Lung (tissue), 12 donors: Measurements from ENCODE around the gene TMEM107. TPM values are rescaled to one million over a fixed set of nuclear protein-coding genes. Genes with fewer than 3 reads are reported as not detected.

Experiments
- ATAC-seq: fragments of 200-7000 bp; cut with Tn5 transposase; one replicate; pipeline ENCODE4 v1.9.1; 2020; ENCODE audit warnings: moderate number of reproducible peaks; ENCODE audit not compliant: insufficient read depth, low FRiP score
- DNase-seq, 3 donors: peaks; one replicate each; pipeline ENCODE4 v3.0.0-alpha.2; 2013 to 2017
- H3K27ac ChIP-seq, 2 donors: one replicate each; pipeline ENCODE4 v1.5.1; 2013; ENCODE audit warnings: mild to moderate bottlenecking in 2 of 2, moderate library complexity in 2 of 2, control low read depth in 1 of 2, inconsistent platforms in 1 of 2, low read depth in 1 of 2, low read length in 1 of 2
- H3K27me3 ChIP-seq, 3 donors: one replicate each; pipeline ENCODE4 v1.5.1; 2013; ENCODE audit warnings: low read length in 2 of 3; ENCODE audit not compliant: control insufficient read depth in 3 of 3, insufficient read depth in 3 of 3
- H3K36me3 ChIP-seq, 4 donors: one replicate each; pipeline ENCODE4 v1.5.1; 2013; ENCODE audit warnings: low read length in 4 of 4, mild to moderate bottlenecking in 1 of 4, moderate library complexity in 1 of 4; ENCODE audit not compliant: control insufficient read depth in 4 of 4, insufficient read depth in 4 of 4
- H3K4me1 ChIP-seq, 5 donors: one replicate each; pipeline ENCODE4 v1.5.1; 2013; ENCODE audit warnings: low read length in 5 of 5, mild to moderate bottlenecking in 2 of 5, moderate library complexity in 1 of 5; ENCODE audit not compliant: control insufficient read depth in 5 of 5, insufficient read depth in 5 of 5
- H3K4me3 ChIP-seq: one replicate; pipeline ENCODE4 v1.5.1; 2013; ENCODE audit warnings: mild to moderate bottlenecking, control low read depth, moderate library complexity
- H3K9ac ChIP-seq, 2 donors: one replicate each; pipeline ENCODE4 v1.5.1; 2013; ENCODE audit warnings: low read length in 2 of 2, control low read depth in 1 of 2; ENCODE audit not compliant: insufficient read depth in 1 of 2
- H3K9me3 ChIP-seq, 4 donors: one replicate each; pipeline ENCODE4 v1.5.1; 2013; ENCODE audit warnings: low read length in 3 of 4, mild to moderate bottlenecking in 1 of 4, moderate library complexity in 1 of 4; ENCODE audit not compliant: control insufficient read depth in 4 of 4, insufficient read depth in 3 of 4
- CTCF ChIP-seq: IDR thresholded peaks from 2 replicates; pipeline ENCODE4 v1.5.1; 2012; ENCODE audit warnings: mild to moderate bottlenecking; ENCODE audit errors: control extremely low read depth, extremely low read depth
- WGBS, 2 donors: extraction: QIAGEN DNeasy Blood & Tissue Kit; methylation state at CpG; one replicate each; pipeline ENCODE4 v1.1.7; 2013; 5-methylcytosine and 5-hydroxymethylcytosine counted together
- polyA plus RNA-seq, 2 donors: library from polyadenylated mRNA; stranded (reverse); fragments of 200-250 nt; gene quantifications; one replicate each; pipeline ENCODE4 v1.2.1, GENCODE V29; 2013
- total RNA-seq, 2 donors: library from RNA; depleted of rRNA in 1 of 2; stranded (reverse); fragments of >200 nt in 1 of 2; gene quantifications; one replicate each; pipeline ENCODE4 v1.2.1, GENCODE V29; 2014 to 2021
- donor health status: control.
- donor health status: control.
- donor health status: Bipolar disorder and iron deficiency.
- donor health status: healthy.
- donor health status: DM: yes; HTN: yes; CAD: no.

TMEM107 gene
- total and polyA plus RNA-seq, 4 donors = 13.2 to 33.1 (median 21.7) TPM

GRCh38 chr17:8147805-8148404 is 28.3 kb downstream of the TMEM107 start:
- Histone ChIP-seq H3K27ac (no peak overlapping the region), H3K9me3 (no peaks in the 10 kb centered on the region), H3K4me1 (peaks cover 2 to 25% (median 9%) of the 10 kb centered on the region in 5 donors), H3K27me3 (no peaks in the 10 kb centered on the region), H3K36me3 (peaks cover 39 to 71% (median 52%) of the 10 kb centered on the region in 4 donors), H3K4me3 (no peak overlapping the region), H3K9ac (no peak overlapping the region)
- ATAC-seq = no peak
- WGBS, 2 donors = 93 to 95% methylated on average over 13 of the region's 13 CpGs
- TF ChIP-seq CTCF = no peak
- no peak for DNase-seq

DNA sequence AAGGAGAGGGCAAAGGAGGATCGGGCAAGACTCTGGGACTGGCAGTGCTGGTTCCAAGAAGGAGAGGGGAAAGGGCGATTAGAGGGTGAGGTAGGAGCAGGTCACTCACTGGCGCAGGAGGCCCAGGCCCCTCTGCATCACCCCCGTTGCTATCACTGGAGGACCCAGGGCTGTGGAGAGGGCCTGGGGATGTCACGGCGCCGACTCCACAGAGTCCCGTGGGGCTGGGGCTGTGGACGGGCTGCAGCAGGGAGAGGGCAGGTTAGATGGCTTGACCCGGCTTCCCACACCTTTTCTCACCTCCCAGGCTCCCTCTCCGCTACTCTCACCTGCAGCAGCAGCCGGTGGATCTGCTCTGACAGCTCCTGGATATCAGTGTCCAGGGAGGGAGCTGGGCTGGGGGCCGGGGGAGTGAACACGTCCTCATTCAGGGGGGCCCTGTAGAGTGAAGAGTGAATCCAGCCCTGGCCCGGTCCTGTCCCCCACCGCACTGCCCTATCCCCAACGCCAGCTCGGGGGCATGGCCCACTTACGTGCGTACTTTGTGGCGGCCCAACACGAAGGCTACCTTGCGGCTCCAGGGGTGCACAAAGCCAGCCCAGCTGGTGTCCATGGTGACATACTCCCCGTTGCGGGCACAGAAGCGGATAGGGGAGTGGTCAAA is 28.9 kb downstream of the TMEM107 start:
- Histone ChIP-seq H3K4me3 (no peak overlapping the region), H3K36me3 (peaks cover 45 to 77% (median 55%) of the 10 kb centered on the region in 4 donors), H3K4me1 (peaks cover 0 to 18% (median 4%) of the 10 kb centered on the region in 5 donors), H3K27me3 (no peaks in the 10 kb centered on the region), H3K27ac (no peak overlapping the region), H3K9ac (no peak overlapping the region), H3K9me3 (no peaks in the 10 kb centered on the region)
- no peak for TF ChIP-seq CTCF
- ATAC-seq (no peak), DNase-seq (no peak)
- WGBS, 2 donors = 92% methylated on average over 23 to 26 of the region's 26 CpGs

- H3K9ac ChIP-seq = no peak overlapping the region
- ATAC-seq = no peak
- no peaks in the 10 kb centered on the region for H3K27me3 ChIP-seq
- H3K27ac ChIP-seq = no peak overlapping the region
- peaks cover 47 to 85% (median 60%) of the 10 kb centered on the region in 4 donors for H3K36me3 ChIP-seq
- H3K4me3 ChIP-seq = no peak overlapping the region
- TF ChIP-seq CTCF = no peak
- 93 to 94% methylated on average over 14 of the region's 14 CpGs for WGBS, 2 donors
- no peak for DNase-seq
- no peaks in the 10 kb centered on the region for H3K9me3 ChIP-seq
- H3K4me1 ChIP-seq = peaks cover 0 to 12% (median 4%) of the 10 kb centered on the region in 5 donors
Observed at GRCh38 chr17:8146381-8147140, 29.6 kb downstream of the TMEM107 start.
